ENCODE results near the gene DAPK2.

Gene DAPK2

DNA sequence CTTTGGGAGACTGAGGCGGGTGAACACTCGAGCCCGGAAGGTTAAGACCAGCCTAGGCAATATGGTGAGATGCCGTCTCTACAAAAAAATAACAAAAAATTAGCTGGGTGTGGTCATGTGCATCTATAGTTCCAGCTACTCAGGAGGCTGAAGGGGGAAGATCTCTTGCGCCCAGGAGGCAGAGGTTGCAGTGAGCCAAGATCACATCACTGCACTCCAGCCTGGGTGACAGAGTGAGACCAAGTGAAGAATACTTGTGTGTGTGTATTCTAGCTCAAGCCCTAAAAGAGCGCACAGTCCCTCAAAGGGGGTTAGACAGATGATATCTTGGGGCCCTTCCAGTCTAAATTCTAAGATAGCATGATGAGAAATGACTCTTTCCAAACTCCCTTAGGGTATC is 23.7 kb downstream of the DAPK2 start:
- no peak for DNase-seq

DNA sequence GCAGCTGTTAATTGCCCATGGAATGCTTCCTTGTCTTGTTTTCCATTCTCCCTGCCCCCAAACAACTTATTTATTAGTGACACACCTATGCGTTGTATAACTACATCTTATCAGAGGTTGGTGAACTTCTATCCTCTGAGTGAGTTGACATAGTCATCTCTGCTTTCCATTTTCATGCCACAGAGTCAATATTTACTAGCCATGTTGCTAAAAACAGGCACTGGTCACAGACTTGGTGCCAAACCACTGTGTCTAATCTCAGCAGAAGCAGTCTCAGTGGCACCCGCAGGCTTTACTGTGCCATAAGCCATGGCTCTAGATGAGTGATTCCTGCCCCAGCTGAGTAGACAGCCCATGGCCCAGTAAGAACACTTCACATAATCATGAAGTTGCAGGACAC is 26.5 kb downstream of the DAPK2 start:
- no peak for DNase-seq

DNA sequence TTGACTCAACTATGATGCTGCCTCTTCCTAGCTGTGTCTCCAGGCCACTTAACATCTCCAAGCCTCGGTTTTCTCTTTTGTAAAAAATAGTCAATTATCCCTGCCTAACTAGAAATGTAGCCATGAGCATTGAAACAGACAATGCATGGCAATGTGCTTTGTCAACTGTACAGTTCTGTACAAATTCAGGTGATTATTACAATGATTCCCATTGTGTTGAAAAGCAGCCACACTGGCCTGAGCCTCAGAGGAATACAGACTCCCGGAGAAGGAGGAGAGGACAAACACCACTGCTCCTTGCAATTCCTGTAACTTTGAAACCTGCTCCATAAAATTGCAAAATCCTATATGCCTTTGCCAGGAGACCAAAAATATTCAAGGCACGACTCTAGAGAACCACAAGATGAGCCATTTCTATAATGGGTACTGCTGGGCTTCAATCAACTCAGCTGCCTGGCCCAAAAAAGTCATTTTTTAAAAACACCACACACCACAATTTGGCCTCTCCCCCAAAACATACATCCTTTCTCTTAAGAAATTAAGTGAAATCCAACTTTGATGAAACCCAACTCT is 28.6 kb downstream of the DAPK2 start:
- DNase-seq: no peak

DNA sequence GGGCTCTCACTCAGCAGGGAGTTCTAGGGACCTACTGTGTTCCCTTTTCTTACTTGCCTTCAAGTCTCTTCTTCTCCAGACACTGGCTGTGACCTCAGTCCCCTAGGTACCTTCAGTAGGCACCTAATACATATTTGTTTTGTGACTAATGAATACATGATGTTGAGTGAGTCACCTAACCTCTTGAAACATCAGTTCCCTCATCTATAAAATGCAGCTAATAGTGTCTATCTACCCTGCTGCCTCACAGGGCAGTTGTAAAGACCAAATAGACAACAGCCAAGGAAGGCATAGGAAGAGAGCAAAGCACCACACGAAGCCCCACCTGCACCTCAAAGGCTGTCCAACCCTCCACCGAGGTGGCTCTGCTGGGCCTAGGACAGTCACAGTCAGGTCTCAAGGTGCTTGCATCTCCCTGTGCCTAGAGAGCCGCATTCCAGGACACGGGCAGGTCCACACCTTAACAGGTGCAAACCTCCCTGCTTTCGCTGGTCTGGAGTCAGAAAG is 29.1 kb downstream of the DAPK2 start:
- no peak for DNase-seq

DNA sequence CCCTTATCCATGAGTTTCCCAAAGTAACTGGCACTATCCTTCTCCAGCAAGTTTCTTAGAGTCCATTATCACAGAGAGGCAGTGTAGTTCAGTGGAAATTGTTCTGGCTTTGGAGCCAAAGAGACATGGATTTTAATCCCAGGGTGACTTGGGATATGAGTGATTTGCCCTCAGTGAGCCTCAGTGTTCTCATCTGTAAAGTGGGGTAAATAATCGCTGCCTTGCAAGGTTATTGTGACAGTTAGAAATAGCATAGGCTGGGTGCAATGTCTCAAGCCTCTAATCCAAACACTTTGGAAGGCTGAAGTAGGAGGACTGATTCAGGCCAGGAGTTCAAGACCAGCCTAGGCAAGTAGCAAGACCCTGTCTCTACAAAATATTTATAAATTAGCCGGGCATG is 30.0 kb downstream of the DAPK2 start:
- DNase-seq: no peak

DNA sequence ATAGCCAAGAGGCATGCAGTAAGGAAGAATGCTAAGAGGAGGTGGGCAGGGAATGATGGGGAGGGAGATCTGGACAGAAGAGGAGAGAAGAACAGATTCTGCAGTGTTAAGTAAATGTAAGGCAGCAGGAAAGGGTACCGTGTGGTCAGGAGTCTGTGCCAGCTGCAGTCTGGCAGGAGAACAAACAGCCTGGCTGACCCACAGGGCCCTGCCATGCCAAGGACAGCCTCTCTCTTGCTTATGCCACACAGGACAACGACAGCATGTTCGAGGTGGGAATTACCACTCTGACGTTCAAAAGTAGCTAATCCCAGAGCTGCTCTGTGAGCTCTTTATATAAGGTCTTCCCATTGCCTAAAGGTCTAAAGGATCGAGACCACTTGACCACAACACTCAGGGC is 31.3 kb downstream of the DAPK2 start:
- no peak for DNase-seq

DNA sequence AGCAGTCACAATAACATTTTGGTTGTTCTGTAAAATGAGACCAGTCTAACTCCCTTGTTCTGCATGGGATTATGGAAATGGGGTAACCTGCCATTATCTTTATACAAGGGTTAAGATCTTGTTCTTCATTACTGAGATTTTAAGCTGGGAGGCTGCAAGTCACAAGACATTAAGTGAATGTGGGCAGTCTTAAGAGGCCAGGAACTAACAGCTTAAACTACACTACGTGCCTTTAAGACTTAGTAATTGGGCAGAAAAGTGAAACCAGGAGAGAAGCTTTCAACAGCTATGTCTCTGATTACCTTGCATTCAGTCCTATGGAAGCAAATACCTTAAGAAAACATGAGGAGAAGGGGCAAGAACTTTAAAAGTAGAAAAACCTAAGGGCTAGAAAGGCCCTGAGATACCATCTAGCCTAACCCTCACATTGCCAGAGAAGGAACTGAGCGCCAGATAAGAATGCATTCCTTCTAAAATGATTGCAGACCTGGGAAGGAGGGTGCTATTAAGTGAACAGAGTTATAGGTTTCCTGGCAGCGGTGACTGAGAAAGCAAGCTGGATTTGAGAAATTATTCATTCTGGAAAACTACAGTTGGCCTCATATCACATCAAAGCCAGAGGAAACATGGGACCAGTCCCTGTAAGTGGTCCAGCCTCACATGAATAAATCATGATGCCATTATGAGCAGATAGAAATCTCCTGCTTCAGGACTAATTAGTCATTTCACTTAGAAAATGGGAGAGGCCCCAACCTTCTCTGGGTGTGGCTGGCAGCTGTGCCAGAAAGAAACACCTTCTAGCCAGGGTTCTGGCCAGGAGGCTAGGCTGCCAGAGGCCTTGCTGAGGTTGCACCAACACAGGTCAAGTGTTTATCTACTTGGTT is 32.9 kb downstream of the DAPK2 start:
- DNase-seq: no peak

DNA sequence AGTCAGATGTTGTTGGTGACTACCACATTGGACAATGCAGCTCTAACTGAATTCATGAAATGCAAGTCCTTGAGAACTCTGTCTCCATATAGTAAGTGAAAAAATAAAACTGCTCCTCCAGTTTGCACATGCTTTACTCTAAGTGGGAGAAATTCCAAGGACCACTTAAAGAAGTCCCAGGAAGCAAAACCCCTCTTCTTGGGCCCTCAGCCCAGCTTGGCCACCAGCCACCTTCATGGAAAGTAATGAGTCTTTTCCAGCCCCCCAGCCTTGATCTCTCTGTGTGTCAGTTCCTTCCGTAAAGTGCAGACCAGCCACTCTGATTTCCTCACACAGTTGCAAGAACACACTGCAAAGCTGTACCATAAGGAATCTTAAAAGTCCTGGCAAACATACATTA is 34.5 kb downstream of the DAPK2 start:
- DNase-seq: no peak

DNA sequence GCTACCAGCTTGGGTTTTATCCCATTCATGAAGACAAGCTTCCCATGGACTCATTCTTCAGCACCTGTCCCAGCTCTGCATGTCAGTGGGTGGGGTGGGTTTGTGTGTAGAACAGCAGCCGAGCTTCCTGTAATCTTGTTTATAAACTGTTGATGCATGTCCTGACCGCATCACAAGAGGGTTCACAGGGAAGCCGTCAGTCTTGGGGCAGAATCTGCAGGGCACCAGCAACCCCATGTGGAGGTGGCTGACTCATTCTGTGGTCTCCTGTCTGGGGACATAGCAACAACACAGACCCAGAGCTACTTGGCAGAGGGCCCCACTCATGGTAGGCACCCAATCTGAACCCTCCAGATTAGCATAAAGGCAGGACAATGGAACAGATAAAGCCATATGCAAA is 35.6 kb downstream of the DAPK2 start:
- DNase-seq: no peak

DNA sequence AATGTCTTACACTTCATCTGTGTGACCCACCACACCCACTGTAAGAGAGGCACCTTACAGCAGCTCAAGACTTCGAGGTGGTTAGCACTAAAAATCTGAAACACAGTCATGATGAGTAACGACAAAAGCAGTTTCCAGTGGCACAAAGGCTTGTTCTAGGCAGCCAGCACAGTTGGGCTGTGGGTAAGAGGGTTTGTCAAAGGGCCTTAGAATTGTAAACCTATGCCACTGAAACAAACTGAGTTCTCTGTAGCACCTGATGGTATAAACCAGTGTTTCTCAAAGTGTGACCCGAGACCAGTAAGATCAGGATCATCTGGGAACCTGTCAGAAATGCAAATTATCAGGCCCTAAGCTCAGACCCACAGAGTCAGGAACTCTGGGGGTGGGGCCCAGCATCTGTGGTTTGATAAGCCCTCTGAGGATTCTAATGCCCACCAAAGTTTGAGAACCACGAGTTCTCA is 36.5 kb downstream of the DAPK2 start:
- DNase-seq: no peak

DNA sequence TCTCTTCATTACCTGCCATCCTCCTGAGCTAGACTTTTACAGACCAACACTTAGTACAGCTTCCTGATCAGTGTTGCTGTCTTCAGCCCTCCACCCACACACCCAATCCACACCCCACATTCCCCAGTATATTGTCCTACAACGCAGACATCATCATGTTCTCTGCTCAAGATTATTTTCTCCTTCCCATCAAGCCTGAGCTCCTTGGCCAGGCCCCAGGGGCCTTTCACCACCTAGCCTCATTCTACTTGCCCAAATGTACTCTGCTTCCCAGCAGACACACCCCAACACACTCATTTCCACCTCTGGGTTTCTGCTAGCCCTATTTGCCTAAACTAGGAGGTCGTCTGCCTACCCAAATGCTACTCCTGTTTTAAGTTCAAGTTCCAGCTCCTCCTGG is 37.0 kb downstream of the DAPK2 start:
- no peak for DNase-seq

DNA sequence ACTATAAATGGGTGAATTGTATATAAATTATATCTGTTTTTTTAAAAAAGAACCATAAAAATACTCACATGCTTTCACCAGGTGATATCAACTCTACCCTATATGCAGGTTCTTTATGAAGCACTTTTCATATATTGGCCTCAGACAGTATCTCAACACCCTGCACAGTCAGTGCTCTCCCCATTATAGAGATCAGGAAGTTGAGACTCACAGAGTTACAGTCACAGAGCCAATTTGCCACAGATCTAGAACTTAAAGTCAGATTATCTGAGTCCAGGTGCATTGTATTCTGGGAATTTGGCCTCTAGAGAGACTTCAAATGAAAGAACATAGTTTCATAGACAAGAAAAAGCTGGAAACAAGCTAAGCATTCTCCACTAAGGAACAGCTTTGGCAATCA is 38.1 kb downstream of the DAPK2 start:
- no peak for DNase-seq

DNA sequence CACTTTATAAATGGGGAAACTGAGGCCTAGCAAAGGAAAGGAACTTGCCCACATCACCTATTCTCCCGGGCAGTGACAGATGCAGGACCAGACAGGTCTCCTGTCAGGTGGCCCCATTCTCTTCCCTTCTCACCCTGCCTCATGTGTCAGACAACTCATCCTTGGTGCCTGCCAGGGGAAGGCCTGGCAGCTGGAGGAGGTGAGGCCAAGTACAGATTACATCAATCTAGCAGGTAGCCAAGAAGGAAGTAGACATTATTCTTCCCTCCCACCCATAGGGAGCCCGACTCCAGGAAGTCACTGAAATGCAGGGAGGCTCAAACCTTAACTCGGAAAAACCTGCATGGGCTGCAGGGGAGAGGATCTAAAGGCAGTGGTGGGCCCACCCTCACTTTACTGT is 39.6 kb downstream of the DAPK2 start:
- DNase-seq: no peak

DNA sequence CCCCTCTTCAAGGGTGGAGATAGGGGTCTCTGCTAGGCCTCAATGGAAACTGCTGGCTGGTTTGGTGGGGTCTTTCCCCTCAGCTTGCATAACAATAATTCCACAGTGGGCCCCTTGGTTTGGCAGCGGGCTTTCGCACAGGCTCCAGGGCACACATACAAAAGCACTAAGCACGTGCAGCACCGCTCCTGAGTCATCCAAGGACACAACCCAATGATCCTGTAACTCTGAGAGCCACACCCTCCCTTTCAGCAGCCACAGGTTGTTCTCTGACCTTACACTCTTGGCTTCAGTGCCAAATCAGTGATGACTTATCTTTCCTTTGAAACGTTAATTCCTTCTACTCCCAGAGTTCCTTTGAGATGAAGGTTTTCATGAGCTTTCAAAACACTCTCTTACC is 41.7 kb downstream of the DAPK2 start:
- DNase-seq: no peak

DNA sequence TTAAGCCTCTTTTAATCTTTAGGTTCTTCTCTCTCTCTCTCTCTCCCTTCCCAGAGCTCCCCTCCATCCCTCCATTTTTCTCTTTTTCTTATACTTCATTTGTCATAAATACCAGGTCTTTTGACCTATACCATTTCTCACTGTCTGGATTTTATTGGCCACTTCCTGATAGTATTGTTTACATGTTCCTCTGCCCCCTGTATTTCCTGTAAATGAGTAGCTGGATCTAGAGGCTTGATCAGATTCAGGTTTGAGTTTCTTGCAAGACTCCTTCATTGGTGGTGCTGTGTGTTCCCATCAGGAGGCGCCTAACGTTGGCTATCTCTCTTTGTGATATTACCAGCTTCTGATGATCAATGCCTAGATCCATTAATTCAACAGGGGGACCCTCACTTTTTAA is 42.2 kb downstream of the DAPK2 start:
- DNase-seq: no peak

DNA sequence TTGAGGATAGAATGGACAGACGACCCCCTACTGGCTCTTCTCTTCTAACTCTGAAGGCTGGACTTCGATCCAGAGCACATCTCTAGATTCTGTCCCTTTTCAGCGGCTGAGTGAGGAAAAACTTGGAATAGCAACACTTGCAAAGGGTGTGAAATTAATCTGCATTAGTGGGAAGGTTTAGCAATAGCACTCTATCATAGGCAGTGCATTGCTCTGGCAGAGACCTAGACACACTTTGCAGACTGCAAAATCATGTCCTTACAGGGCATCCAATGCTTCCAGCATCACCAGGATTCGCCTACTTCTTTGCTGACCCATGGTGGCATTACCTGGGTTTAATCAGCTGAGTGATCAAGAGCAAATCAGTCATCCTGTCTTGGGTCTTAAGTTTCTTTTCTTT is 43.1 kb downstream of the DAPK2 start:
- DNase-seq: no peak

DNA sequence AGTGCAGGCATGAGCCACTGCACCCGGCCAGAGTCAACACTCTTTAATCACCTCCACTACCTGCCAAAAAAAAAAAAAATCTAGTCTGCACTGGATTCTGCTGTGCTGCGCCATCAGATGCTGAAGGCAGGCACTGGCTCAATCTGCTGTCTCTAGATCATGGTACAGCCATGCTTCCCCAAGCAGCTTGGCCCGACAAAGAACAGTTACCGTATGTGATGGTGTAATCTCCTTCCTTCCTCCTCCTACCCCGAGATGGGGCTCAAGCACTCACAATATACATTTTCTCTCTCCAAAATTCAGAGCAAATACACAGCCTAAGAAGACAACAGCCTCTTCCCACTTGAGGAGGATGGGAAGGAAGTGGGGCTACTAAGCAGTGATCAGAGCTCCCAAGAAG is 45.1 kb downstream of the DAPK2 start:
- DNase-seq: no peak

DNA sequence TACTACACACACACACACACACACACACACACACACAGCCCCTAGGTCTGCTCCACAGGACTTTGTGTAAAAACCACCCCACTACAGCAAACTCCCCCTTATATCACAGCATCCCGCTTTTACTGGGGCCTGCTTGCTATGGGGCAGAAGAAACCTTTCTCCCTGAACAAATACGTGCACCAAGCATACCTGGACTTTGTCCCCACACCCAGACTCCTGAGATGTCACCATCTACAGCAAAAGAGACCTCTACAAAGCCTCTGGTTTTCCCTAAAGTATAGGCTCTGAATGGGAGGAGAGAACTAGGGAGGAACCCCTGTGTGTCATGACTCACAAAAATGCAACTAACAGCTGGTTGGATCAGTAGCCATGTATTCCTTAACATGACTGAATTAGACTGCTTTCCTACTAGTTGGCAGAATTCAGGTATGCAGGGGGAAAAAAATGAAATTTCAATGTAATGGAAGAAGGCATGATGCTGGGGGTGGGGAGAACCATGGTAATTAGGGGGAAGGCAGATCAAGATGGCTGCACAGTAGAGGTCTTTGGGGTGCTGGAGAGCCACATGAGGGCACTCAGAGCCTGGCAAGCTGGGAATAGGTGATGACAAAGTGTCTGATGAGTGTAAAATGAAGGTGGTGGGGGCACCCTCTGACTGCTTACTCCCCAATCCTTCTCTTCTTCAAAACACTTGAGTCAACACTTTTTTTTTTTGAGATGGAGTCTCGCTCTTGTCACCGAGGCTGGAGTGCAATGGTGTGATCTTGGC is 45.9 kb downstream of the DAPK2 start:
- DNase-seq: no peak

DNA sequence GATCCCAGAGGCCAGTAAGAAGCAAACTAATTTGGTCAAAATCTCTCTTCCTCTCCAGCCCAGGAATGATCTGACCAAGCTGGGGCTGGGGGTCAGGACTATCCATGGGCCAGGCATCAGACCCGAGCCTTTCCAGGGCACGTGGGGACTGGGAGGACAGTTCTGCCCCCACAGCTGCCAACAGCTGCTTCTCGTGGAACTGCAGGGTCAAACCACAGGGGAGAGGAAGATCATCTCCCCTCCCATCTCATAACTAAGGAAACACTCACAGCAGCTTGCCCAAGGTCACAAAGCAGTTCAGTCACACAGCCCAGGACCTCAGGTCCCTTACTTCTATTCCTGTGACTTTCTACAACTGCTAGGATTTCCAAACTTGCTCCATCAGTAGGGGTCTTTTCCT is 47.1 kb downstream of the DAPK2 start:
- no peak for DNase-seq

DNA sequence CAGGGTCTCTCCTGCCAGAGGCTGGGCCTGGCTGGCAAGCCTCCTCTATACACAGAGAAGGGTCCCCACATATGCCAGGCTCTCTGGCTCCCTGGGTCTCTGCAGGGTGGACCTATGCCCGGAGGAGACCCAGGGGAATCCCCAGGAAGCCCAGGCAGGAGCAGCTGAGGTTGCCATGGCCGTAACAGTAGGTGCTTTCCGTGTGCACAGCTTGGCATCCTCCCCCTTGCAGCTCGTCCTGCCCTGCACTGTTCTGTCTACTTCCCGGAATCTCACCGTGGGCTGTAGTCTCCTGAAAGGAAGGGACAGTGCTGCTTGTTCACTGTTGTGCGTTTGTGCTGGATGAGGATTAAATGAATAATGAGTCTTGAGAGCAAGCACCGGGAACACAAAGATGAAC is 47.8 kb downstream of the DAPK2 start:
- no peak for DNase-seq

DNA sequence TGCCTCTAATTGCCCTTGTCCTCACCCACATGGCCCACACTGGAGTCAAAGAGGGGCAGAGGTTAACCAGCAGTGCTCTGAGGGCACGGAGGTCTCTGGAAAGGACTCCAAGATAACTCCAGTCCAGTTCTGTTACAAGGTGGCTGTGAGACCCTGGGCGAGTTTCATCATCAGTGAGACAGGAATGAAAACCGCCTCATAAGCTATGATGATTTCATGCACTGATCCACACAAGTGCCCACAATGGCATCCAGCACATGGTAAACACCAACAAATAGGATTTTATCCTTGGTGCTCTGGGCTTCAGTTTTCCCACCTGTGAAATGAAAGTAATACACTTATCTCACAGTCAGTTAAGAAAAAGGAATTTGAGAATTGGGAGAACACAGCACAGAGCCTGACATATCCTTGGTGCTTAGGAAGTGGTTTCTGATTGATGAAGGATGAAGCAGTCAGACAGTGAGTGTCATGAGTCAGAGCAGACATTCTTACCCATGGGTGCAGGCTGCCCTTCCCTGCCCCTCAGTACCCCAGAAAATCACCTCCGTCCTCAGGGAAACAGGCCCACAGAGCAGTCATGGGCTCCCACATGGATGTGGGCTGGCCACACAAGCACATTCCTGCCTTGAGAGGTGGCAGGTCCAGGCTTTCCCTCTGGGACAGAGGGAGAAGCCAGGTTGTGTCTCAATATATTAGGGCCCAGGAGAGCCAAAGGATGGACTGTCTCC is 48.4 kb downstream of the DAPK2 start:
- DNase-seq: no peak

DNA sequence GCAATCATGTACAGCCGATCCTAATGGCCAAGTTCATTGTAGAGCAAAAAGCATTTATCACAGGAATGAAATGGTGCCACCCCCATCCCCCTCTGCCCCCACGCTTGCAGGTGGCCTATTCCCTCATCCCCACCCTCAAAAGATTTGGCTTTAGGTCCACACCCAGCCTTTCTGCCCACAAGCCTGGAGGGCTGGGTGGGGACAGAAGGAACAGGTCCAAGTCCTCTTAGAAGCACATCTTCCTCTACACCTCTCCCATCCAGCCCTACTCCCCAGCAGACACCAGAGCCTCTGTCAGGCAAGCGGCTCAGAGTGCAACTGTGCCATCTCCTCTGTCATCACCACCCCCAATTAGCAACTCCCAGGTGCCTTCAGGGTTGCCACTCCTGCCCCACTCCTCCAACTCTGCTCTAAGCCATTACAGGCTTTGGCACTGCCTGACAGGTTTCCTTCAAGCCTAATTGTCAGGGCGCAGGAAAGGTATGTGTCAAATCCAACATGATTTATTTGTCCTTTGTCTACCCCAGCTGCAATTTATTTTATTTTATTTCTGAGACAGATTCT is 49.4 kb downstream of the DAPK2 start:
- DNase-seq: no peak

DNA sequence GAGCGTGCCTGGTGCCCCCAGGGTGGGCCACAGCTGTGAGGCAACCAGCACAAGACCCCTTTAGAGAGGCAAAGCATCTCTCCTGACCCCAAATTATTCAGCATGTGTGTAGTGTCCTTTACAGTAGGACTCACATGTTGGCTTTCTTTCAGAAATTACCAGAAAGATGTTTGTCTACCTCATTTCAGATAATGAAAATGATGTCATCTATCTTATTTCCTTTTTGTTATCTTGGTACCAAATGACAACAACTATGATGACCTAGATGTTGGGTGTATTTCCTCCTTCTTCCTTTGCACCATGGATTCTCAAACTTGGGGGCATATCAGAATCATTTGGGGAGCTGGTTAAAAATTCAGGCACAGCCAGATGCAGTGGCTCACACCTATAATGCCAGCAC is 50.5 kb downstream of the DAPK2 start:
- no peak for DNase-seq

All from NCI-H526 treated with DMSO at 0.1 percent for 48 hours (cell line).